GM12801 (cell line): Measurements from ENCODE around the gene ERN1.

ENCODE experiments used
- TF ChIP-seq, protein P1 (sequence below): IDR thresholded peaks from one replicate; pipeline ENCODE4 v1.5.1; 2011; ENCODE audit warnings: control low read depth; ENCODE audit not compliant: insufficient read length; ENCODE audit errors: extremely low read depth

ERN1 gene

DNA sequence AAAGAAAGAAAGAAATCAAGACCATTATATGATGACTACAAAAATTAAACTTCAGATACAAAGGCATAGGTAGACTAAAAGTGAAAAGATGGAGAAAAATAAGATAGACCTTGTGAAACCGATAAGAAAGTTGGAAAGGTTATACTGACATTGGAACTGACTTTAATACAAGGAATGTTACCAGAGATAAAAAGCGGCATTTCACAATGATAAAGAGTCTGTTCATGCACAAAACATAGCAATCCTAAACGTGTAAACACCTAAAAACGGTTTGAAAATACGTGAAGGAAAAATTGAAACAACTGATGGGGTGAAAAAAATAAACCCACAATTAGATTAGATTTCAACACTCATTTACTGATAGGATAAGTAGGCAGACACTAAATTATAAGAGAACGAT is 9.6 kb upstream of the ERN1 start:
- TF ChIP-seq, protein P1, sequence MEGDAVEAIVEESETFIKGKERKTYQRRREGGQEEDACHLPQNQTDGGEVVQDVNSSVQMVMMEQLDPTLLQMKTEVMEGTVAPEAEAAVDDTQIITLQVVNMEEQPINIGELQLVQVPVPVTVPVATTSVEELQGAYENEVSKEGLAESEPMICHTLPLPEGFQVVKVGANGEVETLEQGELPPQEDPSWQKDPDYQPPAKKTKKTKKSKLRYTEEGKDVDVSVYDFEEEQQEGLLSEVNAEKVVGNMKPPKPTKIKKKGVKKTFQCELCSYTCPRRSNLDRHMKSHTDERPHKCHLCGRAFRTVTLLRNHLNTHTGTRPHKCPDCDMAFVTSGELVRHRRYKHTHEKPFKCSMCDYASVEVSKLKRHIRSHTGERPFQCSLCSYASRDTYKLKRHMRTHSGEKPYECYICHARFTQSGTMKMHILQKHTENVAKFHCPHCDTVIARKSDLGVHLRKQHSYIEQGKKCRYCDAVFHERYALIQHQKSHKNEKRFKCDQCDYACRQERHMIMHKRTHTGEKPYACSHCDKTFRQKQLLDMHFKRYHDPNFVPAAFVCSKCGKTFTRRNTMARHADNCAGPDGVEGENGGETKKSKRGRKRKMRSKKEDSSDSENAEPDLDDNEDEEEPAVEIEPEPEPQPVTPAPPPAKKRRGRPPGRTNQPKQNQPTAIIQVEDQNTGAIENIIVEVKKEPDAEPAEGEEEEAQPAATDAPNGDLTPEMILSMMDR: no peak

DNA sequence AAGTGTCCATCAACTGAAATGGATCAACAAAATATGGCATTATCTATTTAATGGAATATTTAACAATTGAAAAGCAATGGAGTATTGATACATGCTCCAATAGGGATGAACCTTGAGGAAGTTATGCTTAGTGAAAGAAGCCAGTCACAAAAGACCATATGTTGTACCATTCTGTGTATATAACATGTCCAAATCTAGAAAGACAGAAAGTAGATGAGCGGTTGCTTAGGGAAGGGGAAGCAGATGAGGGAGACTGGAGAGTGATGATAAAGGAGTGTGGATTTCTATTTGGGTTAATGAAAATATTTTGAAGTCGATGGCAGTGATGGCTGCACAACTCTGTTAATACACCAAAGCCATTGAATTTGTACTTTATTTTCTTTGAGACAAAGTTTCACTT is 8.5 kb upstream of the ERN1 start:
- TF ChIP-seq, protein P1: no peak

DNA sequence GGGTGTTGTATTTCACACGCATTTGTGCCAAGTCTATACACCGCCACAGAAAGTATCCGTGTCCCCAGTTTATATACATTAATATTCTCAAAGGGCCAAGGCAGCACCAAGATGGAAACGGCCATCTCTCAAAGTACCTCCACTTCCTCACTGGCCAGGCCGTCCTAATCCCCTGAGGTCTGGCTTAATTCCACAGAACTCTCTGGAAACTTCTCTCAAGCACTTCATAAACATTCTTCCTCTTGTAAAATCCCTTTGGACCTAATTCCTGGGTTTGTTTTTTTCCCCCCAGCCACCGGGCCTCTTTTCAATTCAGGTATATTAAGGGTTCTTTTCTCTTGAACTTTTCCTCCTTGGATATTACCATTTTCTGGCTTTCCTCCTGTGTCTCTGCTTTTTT is 5.1 kb upstream of the ERN1 start:
- TF ChIP-seq, protein P1: no peak

DNA sequence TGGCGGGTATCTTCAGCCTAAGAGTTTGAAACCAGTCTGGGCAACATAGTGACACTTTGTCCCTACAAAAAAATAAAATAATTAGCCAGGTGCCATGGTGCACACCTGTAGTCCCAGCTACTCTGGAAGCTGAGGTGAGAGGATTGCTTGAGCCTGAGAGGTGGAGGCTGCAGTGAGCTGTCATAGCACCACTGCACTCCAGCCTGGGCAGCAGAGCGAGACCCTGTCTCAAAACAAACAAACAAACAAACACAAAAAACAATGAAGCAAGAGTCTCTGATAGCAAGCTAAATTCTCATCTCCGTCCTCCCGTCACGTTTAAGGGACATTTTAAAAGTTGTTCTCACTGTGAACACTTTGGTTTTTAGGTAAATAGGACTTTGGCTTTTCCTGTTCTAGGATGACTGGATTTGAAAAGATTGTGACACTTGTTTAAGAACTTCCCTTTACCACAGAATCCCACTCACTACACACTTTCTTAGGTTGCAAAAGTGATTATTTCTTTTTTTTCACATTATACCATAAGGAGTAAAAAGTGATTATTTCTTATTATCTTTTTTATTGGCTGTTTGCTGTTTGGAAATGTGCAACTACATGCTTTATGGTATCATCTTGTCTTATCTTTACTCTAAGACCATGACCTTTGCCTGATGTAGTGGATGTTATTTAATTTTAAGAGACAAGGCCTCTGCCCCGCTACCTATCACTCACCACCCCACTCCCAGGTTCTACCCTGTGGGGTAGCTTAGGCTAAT is 4.4 kb upstream of the ERN1 start:
- TF ChIP-seq, protein P1: no peak

DNA sequence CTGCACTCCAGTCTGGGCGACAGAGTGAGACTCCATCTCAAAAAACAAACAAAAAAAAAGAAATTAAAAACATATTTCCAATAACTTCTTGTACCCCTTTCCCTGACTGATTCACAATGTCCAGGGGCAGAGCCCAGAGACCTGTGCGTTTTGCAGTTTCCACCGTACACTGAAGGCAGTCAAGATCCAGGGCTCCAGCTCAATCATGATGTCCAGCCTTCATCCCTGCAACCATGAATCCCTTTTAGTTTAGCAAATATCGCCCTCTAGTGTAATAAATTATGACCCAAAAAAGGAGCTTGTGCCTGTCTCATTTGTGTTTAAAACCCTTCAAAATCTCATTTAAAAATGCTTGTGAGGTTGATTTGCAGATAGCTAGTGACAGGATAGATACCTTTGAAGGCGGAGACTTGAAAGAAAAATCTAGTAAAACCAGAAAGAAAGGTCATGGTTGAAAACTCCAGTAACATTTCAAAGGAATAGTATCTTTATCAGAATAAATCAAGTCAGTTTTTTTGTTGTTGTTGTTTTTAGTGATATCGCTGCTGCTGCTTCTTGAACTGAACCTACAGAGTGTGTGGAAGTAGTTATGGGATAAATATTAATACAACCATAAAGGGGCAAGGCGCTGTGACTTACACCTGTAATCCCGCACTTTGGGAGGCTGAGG is 3.7 kb upstream of the ERN1 start:
- TF ChIP-seq, protein P1: no peak

DNA sequence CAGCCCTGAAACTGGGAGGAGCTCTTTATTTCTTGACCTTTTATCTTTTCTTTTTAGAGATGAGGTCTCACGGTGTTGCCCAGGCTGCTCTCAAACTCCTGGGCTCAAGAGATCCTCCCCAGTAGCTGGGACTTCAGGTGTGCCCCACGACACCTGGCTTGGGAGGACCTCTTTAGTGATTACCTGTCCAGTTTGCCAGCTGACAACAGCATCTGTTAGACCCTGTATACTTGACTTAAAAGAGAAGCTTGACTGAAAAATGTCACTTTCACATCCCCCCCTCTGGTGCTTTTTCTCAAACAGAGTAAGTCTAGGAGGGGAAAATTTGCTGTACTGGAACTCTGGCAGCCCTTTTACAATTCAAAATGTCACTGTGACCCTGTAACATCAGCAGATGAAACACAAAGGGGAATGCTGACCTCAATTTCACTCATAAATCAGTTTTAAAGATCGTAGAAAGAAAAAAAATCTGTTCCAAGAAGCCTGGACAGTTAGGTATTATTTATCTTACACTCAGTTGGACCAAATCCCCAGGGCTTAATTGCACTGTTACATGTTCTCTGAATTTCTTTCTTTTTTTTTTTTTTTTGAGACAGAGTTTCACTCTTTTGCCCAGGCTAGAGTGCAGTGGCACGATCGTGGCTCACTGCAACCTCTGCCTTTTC is 1.8 kb upstream of the ERN1 start:
- TF ChIP-seq, protein P1: no peak

DNA sequence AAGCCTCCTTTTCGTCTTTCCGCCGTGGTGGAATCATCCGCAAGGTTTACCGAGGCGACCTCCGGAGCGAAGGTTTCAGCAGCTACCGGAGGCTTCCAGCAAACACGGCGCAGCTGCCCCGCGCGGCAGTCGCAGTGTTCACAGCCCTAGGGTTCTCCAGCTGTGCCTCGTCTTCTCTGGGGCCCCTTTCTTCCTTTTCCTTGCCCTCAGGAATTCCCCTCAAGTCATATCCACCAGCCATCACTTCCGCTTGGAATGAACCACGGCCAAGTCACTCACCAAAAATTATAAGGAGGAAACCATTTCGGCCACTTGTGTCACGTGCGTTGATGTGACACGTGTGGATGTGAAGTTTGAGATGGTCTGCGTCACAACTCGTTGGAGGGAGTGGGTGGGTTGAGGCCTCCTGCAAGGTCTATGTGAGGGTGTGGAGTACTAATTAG is 636 bp upstream of the ERN1 start:
- TF ChIP-seq, protein P1: no peak
